H1 (cell line): Measurements from ENCODE around the gene PTF1A.
A peak's percentile ranks its signal among the peaks of the same experiment; 100 is the strongest.

Source experiments
- CEBPB ChIP-seq: IDR thresholded peaks from 2 replicates; pipeline ENCODE4 v1.6.1; 2012; ENCODE audit warnings: low read depth, low read length
- CHD2 ChIP-seq: IDR thresholded peaks from 2 replicates; pipeline ENCODE4 v1.6.1; 2012; ENCODE audit warnings: low read length, improper control_type of control experiment
- CTCF ChIP-seq, 3 experiments: IDR thresholded peaks; 1 replicate in 2 of 3; 2 replicates in 1 of 3; pipeline versions ENCODE4 v1.5.1 to v1.6.1; 2011; ENCODE audit warnings: low read length in 3 of 3, mild to moderate bottlenecking in 3 of 3, inconsistent platforms in 2 of 3, low read depth in 1 of 3, moderate library complexity in 1 of 3; ENCODE audit not compliant: insufficient read depth in 1 of 3; ENCODE audit errors: control extremely low read depth in 1 of 3
- KDM1A ChIP-seq: fragments of 200-600, 300-600 bp; sonication (generic); IDR thresholded peaks from 2 replicates; pipeline ENCODE4 v1.7.1; 2016; ENCODE audit warnings: mild to moderate bottlenecking, low read length, borderline replicate concordance
- NRF1 ChIP-seq: IDR thresholded peaks from 2 replicates; pipeline ENCODE4 v1.6.1; 2011; ENCODE audit warnings: mild to moderate bottlenecking, low read depth, low read length, improper control_type of control experiment
- POLR2A ChIP-seq, 2 experiments: IDR thresholded peaks; 1 replicate in 1 of 2; 2 replicates in 1 of 2; pipeline ENCODE4 v1.6.1; 2011; ENCODE audit warnings: low read depth in 2 of 2, low read length in 2 of 2, mild to moderate bottlenecking in 2 of 2; ENCODE audit errors: control extremely low read depth in 1 of 2
- SP4 ChIP-seq: IDR thresholded peaks from 2 replicates; pipeline ENCODE4 v1.6.1; 2012; ENCODE audit warnings: low read length, inconsistent platforms
- TAF1 ChIP-seq: IDR thresholded peaks from 2 replicates; pipeline ENCODE4 v1.6.1; 2011; ENCODE audit warnings: mild to moderate bottlenecking, low read depth, low read length
- TF ChIP-seq, protein P1 (sequence below): IDR thresholded peaks from 2 replicates; pipeline ENCODE4 v1.6.1; 2012; ENCODE audit warnings: inconsistent platforms

DNA sequence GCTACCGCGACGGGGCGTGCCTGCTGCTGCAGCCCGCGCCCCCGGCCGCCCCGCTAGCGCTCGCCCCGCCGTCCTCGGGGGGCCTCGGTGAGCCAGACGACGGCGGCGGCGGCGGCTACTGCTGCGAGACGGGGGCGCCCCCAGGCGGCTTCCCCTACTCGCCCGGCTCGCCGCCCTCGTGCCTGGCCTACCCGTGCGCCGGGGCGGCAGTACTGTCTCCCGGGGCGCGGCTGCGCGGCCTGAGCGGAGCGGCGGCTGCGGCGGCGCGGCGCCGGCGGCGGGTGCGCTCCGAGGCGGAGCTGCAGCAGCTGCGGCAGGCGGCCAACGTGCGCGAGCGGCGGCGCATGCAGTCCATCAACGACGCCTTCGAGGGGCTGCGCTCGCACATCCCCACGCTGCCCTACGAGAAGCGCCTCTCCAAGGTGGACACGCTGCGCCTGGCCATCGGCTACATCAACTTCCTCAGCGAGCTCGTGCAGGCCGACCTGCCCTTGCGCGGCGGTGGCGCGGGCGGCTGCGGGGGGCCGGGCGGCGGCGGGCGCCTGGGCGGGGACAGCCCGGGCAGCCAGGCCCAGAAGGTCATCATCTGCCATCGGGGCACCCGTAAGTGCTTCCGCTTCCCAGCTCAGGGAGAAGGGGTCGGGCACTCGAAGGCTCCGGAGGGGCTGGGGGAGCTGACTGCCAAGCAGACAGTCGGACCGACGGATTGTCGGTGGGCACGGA, 761 bp downstream of the PTF1A start:
- no peak for TF ChIP-seq POLR2A (IDR thresholded peaks at IDR 0.05; ENCODE audit: control extremely low read depth in 1 of 2, low read depth in 2 of 2, low read length in 2 of 2)
- no peak for TF ChIP-seq NRF1
- peak; percentile 13 to 27 (median 18); a peak in 3 of 4 replicates for TF ChIP-seq CTCF (IDR thresholded peaks at IDR 0.05; ENCODE audit: control extremely low read depth in 1 of 3, insufficient read depth in 1 of 3, low read depth in 1 of 3, low read length in 3 of 3)
- TF ChIP-seq SP4 = no peak
- TF ChIP-seq TAF1 = no peak
- no peak for TF ChIP-seq CEBPB
- TF ChIP-seq, protein P1, sequence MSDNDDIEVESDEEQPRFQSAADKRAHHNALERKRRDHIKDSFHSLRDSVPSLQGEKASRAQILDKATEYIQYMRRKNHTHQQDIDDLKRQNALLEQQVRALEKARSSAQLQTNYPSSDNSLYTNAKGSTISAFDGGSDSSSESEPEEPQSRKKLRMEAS = peak; percentile 89
- no peak for TF ChIP-seq CHD2
- TF ChIP-seq KDM1A = no peak
